GM12878 (cell line): ENCODE data around the gene SENP7. TPM values are rescaled to one million over a fixed set of nuclear protein-coding genes. Genes with fewer than 3 reads are reported as not detected.

ENCODE experiments used
- ATAC-seq: fragments of 200-7000 bp; cut with Tn5 transposase; 3 replicates; pipeline ENCODE4 v1.9.1; 2020; ENCODE audit warnings: mild to moderate bottlenecking, moderate library complexity
- BruUV-seq: library from RNA; stranded (reverse); fragments of 400-500 nt; replicated peaks from 2 replicates; lab custom pipeline; 2021; lab: Mats Ljungman, UMichigan
- CTCF ChIA-PET: fragments of 300-600 bp; sonication (Branson Sonifier 250); formaldehyde crosslinking; extraction: SDS; loops from one replicate; lab custom pipeline; 2021; ENCODE audit warnings: inconsistent platforms; lab: Yijun Ruan, JAX
- POLR2A ChIA-PET: fragments of 350-600 bp; formaldehyde crosslinking; extraction: SDS; loops from one replicate; lab custom pipeline; 2021; ENCODE audit warnings: inconsistent platforms; lab: Charles Lee
- RAD21 ChIA-PET: fragments of 300-600 bp; sonication (Branson Sonifier 250); formaldehyde crosslinking; loops from one replicate; lab custom pipeline; 2023; ENCODE audit warnings: antibody characterized with exemption; ENCODE audit not compliant: unreplicated experiment; lab: Charles Lee
- SMC1A ChIA-PET: fragments of 300-600 bp; sonication (Branson Sonifier 250); formaldehyde crosslinking; loops from one replicate; lab custom pipeline; 2023; ENCODE audit not compliant: unreplicated experiment, uncharacterized antibody; lab: Charles Lee
- DNase-seq: peaks from one replicate; pipeline ENCODE4 v3.0.0-alpha.2; 2011; ENCODE audit warnings: low read depth, low spot score
- FAIRE-seq: peaks from 3 replicates; lab custom pipeline; 2011; peaks lifted over from hg19 to GRCh38; lab: Jason Lieb, UNC
- H2AFZ ChIP-seq: 2 replicates; pipeline ENCODE4 v1.6.0; 2011; ENCODE audit warnings: low read depth, low read length, control low read depth; ENCODE audit not compliant: control insufficient read depth
- H3K27ac ChIP-seq: 2 replicates; pipeline ENCODE4 v1.5.1; 2011; ENCODE audit warnings: control low read depth; ENCODE audit not compliant: control insufficient read depth, insufficient read depth
- H3K27me3 ChIP-seq, 2 experiments: replicated peaks in 1 of 2; 2 replicates each; pipeline versions ENCODE4 v1.6.0 to v1.6.1; 2011; ENCODE audit warnings: low read length in 1 of 2; ENCODE audit not compliant: control insufficient read depth in 2 of 2, insufficient read depth in 2 of 2
- H3K36me3 ChIP-seq, 2 experiments: 2 replicates each; pipeline ENCODE4 v1.5.1; 2011; ENCODE audit warnings: low read length in 1 of 2; ENCODE audit not compliant: control insufficient read depth in 2 of 2, insufficient read depth in 2 of 2
- H3K4me1 ChIP-seq: 2 replicates; pipeline ENCODE4 v1.6.1; 2011; ENCODE audit warnings: mild to moderate bottlenecking, low read length, moderate library complexity, mixed read lengths; ENCODE audit not compliant: control insufficient read depth, insufficient read depth
- H3K4me2 ChIP-seq: 2 replicates; pipeline ENCODE4 v1.6.0; 2011; ENCODE audit warnings: control low read depth; ENCODE audit not compliant: control insufficient read depth, insufficient read depth
- H3K4me3 ChIP-seq: fragments of 200-600 bp; sonication (generic); 2 replicates; pipeline ENCODE4 v1.5.1; 2016
- H3K79me2 ChIP-seq: 2 replicates; pipeline ENCODE4 v1.6.0; 2011; ENCODE audit warnings: low read length; ENCODE audit not compliant: control insufficient read depth, insufficient read depth
- H3K9ac ChIP-seq: 2 replicates; pipeline ENCODE4 v1.8.0; 2011; ENCODE audit warnings: low read length, control low read depth, mixed read lengths; ENCODE audit not compliant: control insufficient read depth, insufficient read depth
- H3K9me3 ChIP-seq: replicated peaks from 3 replicates; pipeline ENCODE4 v1.5.1; 2011; ENCODE audit warnings: mild to moderate bottlenecking, low read length; ENCODE audit not compliant: control insufficient read depth, insufficient read depth
- H4K20me1 ChIP-seq: 2 replicates; pipeline ENCODE4 v1.6.0; 2011; ENCODE audit not compliant: control insufficient read depth, insufficient read depth
- ATF3 ChIP-seq: IDR thresholded peaks from 2 replicates; pipeline ENCODE4 v1.6.1; 2011; ENCODE audit warnings: low read depth, mild to moderate bottlenecking, low read length, moderate library complexity, borderline replicate concordance; ENCODE audit errors: extremely low read depth
- CBFB ChIP-seq: IDR thresholded peaks from 2 replicates; pipeline ENCODE4 v1.6.1; 2016; ENCODE audit warnings: antibody characterized with exemption, low read depth
- CBX3 ChIP-seq: fragments of 200-600 bp; sonication (generic); IDR thresholded peaks from 2 replicates; pipeline ENCODE4 v1.6.1; 2016; ENCODE audit warnings: low read depth, borderline replicate concordance
- CEBPZ ChIP-seq: fragments of 150-350 bp; IDR thresholded peaks from 2 replicates; pipeline ENCODE4 v1.6.1; 2016; ENCODE audit warnings: low read depth, low read length
- EGR1 ChIP-seq, 2 experiments: IDR thresholded peaks; 1 replicate in 1 of 2; 2 replicates in 1 of 2; pipeline ENCODE4 v1.6.1; 2011 to 2012; ENCODE audit warnings: low read depth in 2 of 2, low read length in 2 of 2, borderline replicate concordance in 1 of 2, mild to moderate bottlenecking in 1 of 2, moderate library complexity in 1 of 2
- HCFC1 ChIP-seq: fragments of 150-350 bp; IDR thresholded peaks from 2 replicates; pipeline ENCODE4 v1.6.1; 2014; ENCODE audit warnings: low read length
- HDGF ChIP-seq: fragments of 450-650 bp; IDR thresholded peaks from 2 replicates; pipeline ENCODE4 v1.6.1; 2016; ENCODE audit warnings: antibody characterized with exemption
- IKZF1 ChIP-seq: fragments of 450-650 bp; conservative IDR thresholded peaks from 2 replicates; pipeline ENCODE4 v1.6.1; 2017; ENCODE audit warnings: antibody characterized with exemption, mild to moderate bottlenecking
- KLF5 ChIP-seq: fragments of 450-650 bp; IDR thresholded peaks from 2 replicates; pipeline ENCODE4 v1.6.1; 2014; ENCODE audit warnings: mild to moderate bottlenecking; ENCODE audit not compliant: partially characterized antibody
- MXI1 ChIP-seq: fragments of 150-350 bp; IDR thresholded peaks from 2 replicates; pipeline ENCODE4 v1.6.1; 2011; ENCODE audit warnings: low read depth, mild to moderate bottlenecking, inconsistent platforms, low read length, improper control_type of control experiment
- PBX3 ChIP-seq: IDR thresholded peaks from 2 replicates; pipeline ENCODE4 v1.6.1; 2011; ENCODE audit warnings: mild to moderate bottlenecking, low read depth, low read length, moderate library complexity; ENCODE audit not compliant: insufficient replicate concordance
- PML ChIP-seq: IDR thresholded peaks from 2 replicates; pipeline ENCODE4 v1.6.1; 2012; ENCODE audit warnings: low read length, inconsistent platforms
- SMAD1 ChIP-seq: fragments of 450-650 bp; IDR thresholded peaks from 2 replicates; pipeline ENCODE4 v1.6.1; 2018; ENCODE audit warnings: mild to moderate bottlenecking, low read depth; ENCODE audit not compliant: partially characterized antibody
- SPI1 ChIP-seq: IDR thresholded peaks from 2 replicates; pipeline ENCODE4 v1.6.1; 2011; ENCODE audit warnings: low read depth, mild to moderate bottlenecking, low read length, moderate library complexity, borderline replicate concordance; ENCODE audit not compliant: insufficient read depth
- SREBF1 ChIP-seq: IDR thresholded peaks from 2 replicates; pipeline ENCODE4 v1.6.1; 2012; ENCODE audit warnings: mild to moderate bottlenecking, low read length
- TARDBP ChIP-seq: IDR thresholded peaks from 2 replicates; pipeline ENCODE4 v1.6.1; 2016; ENCODE audit warnings: borderline replicate concordance
- TCF3 ChIP-seq: IDR thresholded peaks from 2 replicates; pipeline ENCODE4 v1.6.1; 2012; ENCODE audit warnings: low read depth, mild to moderate bottlenecking, low read length, borderline replicate concordance; ENCODE audit not compliant: insufficient read depth
- YBX1 ChIP-seq: fragments of 450-650 bp; IDR thresholded peaks from 2 replicates; pipeline ENCODE4 v1.6.1; 2016; ENCODE audit warnings: antibody characterized with exemption
- ZNF384 ChIP-seq: IDR thresholded peaks from 2 replicates; pipeline ENCODE4 v1.6.1; 2012; ENCODE audit warnings: low read depth, mild to moderate bottlenecking, low read length, improper control_type of control experiment, borderline replicate concordance
- WGBS: methylation state at CpG from one replicate; pipeline ENCODE4 v1.1.6; 2016; ENCODE audit warnings: low lambda C conversion rate; ENCODE audit not compliant: insufficient replicate concordance, insufficient coverage; ENCODE audit errors: missing lambda C conversion rate; 5-methylcytosine and 5-hydroxymethylcytosine counted together
- in situ Hi-C: fragments of 300-500 bp; cut with MboI; formaldehyde crosslinking; loops from 9 replicates; pipeline ENCODE4 v1.14.3; 2018; ENCODE audit warnings: mixed read lengths
- intact Hi-C: fragments of 100-400 bp; cut with micrococcal nuclease; formaldehyde crosslinking; loops from one replicate; pipeline ENCODE4 v1.14.2; 2022; ENCODE audit not compliant: unreplicated experiment
- polyA plus RNA-seq, 11 experiments: library from polyadenylated mRNA; depleted of rRNA in 4 of 11; unstranded in 6 of 11; stranded (reverse) in 5 of 11; fragments of >200 nt; fragmentation: Nextera tagmentation in 4 of 11; fragmentation: Illumina TruSeq in 1 of 11; extraction: Ambion mirVana in 4 of 11; extraction: Trizol in 1 of 11; gene quantifications; 1 replicate in 1 of 11; 2 replicates in 10 of 11; pipeline versions ENCODE4 v1.2.1 to v1.2.3, GENCODE V29; 2011 to 2016; ENCODE audit warnings: inconsistent platforms in 2 of 11, missing spikeins in 2 of 11, low read depth in 1 of 11
- total RNA-seq, 4 experiments: library from RNA; depleted of rRNA in 3 of 4; stranded (reverse); fragments of >200 nt in 3 of 4; fragmentation: Illumina TruSeq in 1 of 4; extraction: Trizol in 1 of 4; gene quantifications; 2 replicates each; pipeline versions ENCODE4 v1.2.1 to v1.2.3, GENCODE V29; 2013 to 2021

Gene SENP7
- total and polyA plus RNA-seq, 10 of the 15 experiments (the other 5 are each of a cell fraction or from before 2014, with no cell fraction given): 2.6 to 14.7 (median 8.3) TPM

- SMC1A ChIA-PET: interaction anchor here (0.8 to 1.1 kb wide), 4 partner anchors 10 to 48 kb away, joined by 3 read pairs; partner anchors contain the start of genes PCNP and SENP7
- peak within 1 kb of the TSS; percentile 80 for H3K27ac ChIP-seq
- H4K20me1 ChIP-seq: no peaks in the 10 kb centered on the region
- peak within 1 kb of the TSS; percentile 92 for H3K9ac ChIP-seq
- FAIRE-seq (peak; percentile 93), ATAC-seq (peak; percentile 98), DNase-seq (peak; percentile 74)
- POLR2A ChIA-PET: interaction anchor here (0.5 to 1.9 kb wide), 5 partner anchors 12 to 114 kb away, joined by 3 to 13 read pairs (median 4); partner anchors contain the start of genes PCNP and SENP7
- peak within 1 kb of the TSS; percentile 80 for H2AFZ ChIP-seq
- no peaks in the 10 kb centered on the region for H3K9me3 ChIP-seq
- RAD21 ChIA-PET: interaction anchor here (2.3 kb wide), 1 partner anchor 12 kb away, joined by 11 read pairs; the partner anchor contains the start of gene PCNP
- peaks cover 3% of the 10 kb centered on the region for H3K4me1 ChIP-seq
- no peaks in the 10 kb centered on the region for H3K27me3 ChIP-seq
- H3K79me2 ChIP-seq: peaks cover 28% of the 10 kb centered on the region
- H3K4me3 ChIP-seq: peak within 1 kb of the TSS; percentile 89
- peak within 1 kb of the TSS; percentile 90 for H3K4me2 ChIP-seq
- H3K36me3 ChIP-seq: peaks cover 0 to 14% of the 10 kb centered on the region in 2 experiments
- in situ Hi-C loops (no loop called here), intact Hi-C loops (loop anchor here (2.0 to 10.0 kb wide), 2 partner anchors 13 to 177 kb away; partner anchors contain the start of gene PCNP)
- CTCF ChIA-PET: interaction anchor here (1.0 to 1.4 kb wide), 3 partner anchors 12 to 43 kb away, joined by 3 to 8 read pairs (median 5); partner anchors contain the start of gene PCNP
- WGBS: 1% methylated on average over 35 of the region's 35 CpGs
- TSS peak; percentile 76 for BruUV-seq
- no peak; the same call in 1 of the 2 replicates for TF ChIP-seq CBFB
- TF ChIP-seq TARDBP: 0 out of 2 replicates have a peak, but pooled peaks have one; percentile 53
- peak; percentile 69 for TF ChIP-seq HCFC1
- no peak for TF ChIP-seq ZNF384
- TF ChIP-seq CEBPZ: peak; percentile 62; the same call in 1 of the 2 replicates
- TF ChIP-seq KLF5: peak; percentile 69
- TF ChIP-seq PML: peak; percentile 92
- no peak for TF ChIP-seq SREBF1
- no peak for TF ChIP-seq SMAD1
- peak; percentile 78 for TF ChIP-seq MXI1
- TF ChIP-seq HDGF: no peak
- TF ChIP-seq IKZF1: peak; percentile 52
- TF ChIP-seq YBX1: no peak
- TF ChIP-seq CBX3: no peak
- peak; percentile 23 to 52; a peak in 1 of 3 replicates for TF ChIP-seq EGR1 (IDR thresholded peaks at IDR 0.05; ENCODE audit: borderline replicate concordance in 1 of 2, low read depth in 2 of 2, low read length in 2 of 2)
- TF ChIP-seq PBX3: peak; percentile 38
- TF ChIP-seq TCF3: 0 out of 2 replicates have a peak, but pooled peaks have one; percentile 46
- TF ChIP-seq ATF3: peak; percentile 57; the same call in 1 of the 2 replicates
- TF ChIP-seq SPI1: no peak
Measured at GRCh38 chr3:101561630-101562328, 48.8 kb upstream of the SENP7 start, which contains the start of gene TRMT10C. TRMT10C (plus strand) TSS chr3:101561868; CDS start chr3:101564782, 2,914 bp downstream.
